ENCODE measurements around the gene PLEKHH1. TPM values are rescaled to one million over a fixed set of nuclear protein-coding genes. Genes with fewer than 3 reads are reported as not detected.

PLEKHH1 gene
- total RNA-seq, 2 experiments from 2014 or later, result 0.16 to 0.53 TPM

DNA sequence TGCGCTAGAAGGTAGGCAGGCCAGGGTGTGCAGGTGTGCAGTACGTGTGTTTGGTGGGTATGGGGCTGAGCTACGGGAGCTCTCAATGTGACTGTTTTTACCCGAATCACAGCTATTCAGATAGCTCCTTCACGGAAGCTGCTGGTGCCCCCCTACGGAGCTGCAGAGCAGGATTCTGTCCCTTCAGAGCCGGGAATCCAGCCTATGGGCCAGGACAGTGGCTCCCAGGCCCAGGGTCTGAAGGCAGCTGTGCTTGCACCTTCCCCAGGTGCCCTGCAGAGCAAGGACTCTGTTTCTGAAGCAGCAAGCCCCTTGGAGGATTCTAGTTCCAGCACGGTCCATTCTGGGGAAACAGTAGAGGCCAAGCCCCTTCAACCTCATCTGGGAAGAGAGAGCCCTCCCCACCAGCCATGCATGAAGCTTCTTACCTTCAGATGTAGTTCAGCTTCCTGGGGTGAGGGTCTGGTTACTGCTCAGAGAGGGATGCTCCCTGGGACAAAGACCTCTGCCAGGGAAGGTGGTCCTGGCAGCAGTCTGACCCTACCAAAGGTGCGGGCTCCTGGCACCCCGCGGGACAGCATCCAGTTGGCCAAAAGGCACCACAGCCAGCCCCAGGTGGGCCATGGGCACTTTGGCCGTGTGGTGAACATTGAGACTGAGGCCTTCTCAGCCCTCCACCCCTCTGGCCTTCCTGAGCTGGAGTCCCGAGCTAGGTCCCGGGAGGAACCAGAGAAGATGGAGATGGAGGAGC is 29.1 kb downstream of the PLEKHH1 start:
- Histone ChIP-seq H3K36me3 (ENCODE audit: insufficient read depth, low read length) (no peaks in the 10 kb centered on the region), H3K9me3 (ENCODE audit: control insufficient read depth in 1 of 2, insufficient read depth in 1 of 2, low read length in 2 of 2) (no peaks in the 10 kb centered on the region), H3K4me3 (ENCODE audit: low read length) (no peak overlapping the region), H3K27me3 (ENCODE audit: control insufficient read depth in 1 of 2, insufficient read depth in 2 of 2, low read length in 2 of 2) (peaks cover 0 to 2% of the 10 kb centered on the region in 2 experiments), H3K27ac (ENCODE audit: low read depth in 1 of 2, low read length in 2 of 2) (no peak overlapping the region), H3K4me1 (ENCODE audit: insufficient read depth, low read length) (no peaks in the 10 kb centered on the region)
- Mint-ChIP-seq H3K36me3 (ENCODE audit: low read depth) (no peaks in the 10 kb centered on the region), H3K9me3 (no peaks in the 10 kb centered on the region), H3K4me1 (ENCODE audit: low read depth) (no peaks in the 10 kb centered on the region), H3K27me3 (no peaks in the 10 kb centered on the region), H3K27ac (no peak overlapping the region), H3K4me3 (no peak overlapping the region)
- TF ChIP-seq, protein P1, sequence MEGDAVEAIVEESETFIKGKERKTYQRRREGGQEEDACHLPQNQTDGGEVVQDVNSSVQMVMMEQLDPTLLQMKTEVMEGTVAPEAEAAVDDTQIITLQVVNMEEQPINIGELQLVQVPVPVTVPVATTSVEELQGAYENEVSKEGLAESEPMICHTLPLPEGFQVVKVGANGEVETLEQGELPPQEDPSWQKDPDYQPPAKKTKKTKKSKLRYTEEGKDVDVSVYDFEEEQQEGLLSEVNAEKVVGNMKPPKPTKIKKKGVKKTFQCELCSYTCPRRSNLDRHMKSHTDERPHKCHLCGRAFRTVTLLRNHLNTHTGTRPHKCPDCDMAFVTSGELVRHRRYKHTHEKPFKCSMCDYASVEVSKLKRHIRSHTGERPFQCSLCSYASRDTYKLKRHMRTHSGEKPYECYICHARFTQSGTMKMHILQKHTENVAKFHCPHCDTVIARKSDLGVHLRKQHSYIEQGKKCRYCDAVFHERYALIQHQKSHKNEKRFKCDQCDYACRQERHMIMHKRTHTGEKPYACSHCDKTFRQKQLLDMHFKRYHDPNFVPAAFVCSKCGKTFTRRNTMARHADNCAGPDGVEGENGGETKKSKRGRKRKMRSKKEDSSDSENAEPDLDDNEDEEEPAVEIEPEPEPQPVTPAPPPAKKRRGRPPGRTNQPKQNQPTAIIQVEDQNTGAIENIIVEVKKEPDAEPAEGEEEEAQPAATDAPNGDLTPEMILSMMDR (IDR thresholded peaks at IDR 0.05), result no peak
- POLR2A ChIA-PET, result interaction anchor here (0.6 to 0.7 kb wide), 2 partner anchors 14 to 46 kb away, joined by 4 read pairs; no protein-coding TSS in a partner anchor
- CTCF ChIA-PET, result interaction anchor here (1.0 kb wide), 1 partner anchor 134 kb away, joined by 3 read pairs; no protein-coding TSS in a partner anchor
- no peak for DNase-seq
- no peak for ATAC-seq (ENCODE audit: poor library complexity)
- intact Hi-C loops (cut with DNase I, micrococcal nuclease), result no loop called here

DNA sequence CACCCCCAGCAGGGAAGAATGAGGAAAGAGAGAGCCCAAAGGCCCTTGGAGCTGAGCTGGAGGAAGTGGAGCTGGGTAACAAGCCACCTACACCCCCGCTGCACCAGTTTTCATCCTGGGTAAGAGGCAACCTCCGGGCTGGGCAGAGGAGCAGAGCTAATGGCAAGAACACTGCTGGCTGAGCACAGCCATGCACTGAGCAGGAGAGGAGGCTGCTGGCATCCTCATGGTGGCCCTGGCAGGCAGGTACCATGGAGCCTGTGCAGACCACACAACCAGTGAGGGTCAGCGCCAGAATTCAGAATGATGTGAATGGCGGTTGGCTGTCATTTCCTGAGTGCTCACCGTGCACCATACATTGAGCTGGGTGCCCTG is 29.7 kb downstream of the PLEKHH1 start:
- no peak overlapping the region for H3K4me3 ChIP-seq (ENCODE audit: low read length)
- Mint-ChIP-seq H3K4me3 (no peak overlapping the region), H3K9me3 (no peaks in the 10 kb centered on the region), H3K27me3 (no peaks in the 10 kb centered on the region), H3K27ac (no peak overlapping the region), H3K36me3 (ENCODE audit: low read depth) (no peaks in the 10 kb centered on the region), H3K4me1 (ENCODE audit: low read depth) (no peaks in the 10 kb centered on the region)
- TF ChIP-seq, protein P1 (IDR thresholded peaks at IDR 0.05), result no peak
- intact Hi-C loops (cut with DNase I, micrococcal nuclease), result no loop called here
- H3K4me1 ChIP-seq (ENCODE audit: insufficient read depth, low read length), result no peaks in the 10 kb centered on the region
- no peak for ATAC-seq (ENCODE audit: poor library complexity)
- no peaks in the 10 kb centered on the region for H3K36me3 ChIP-seq (ENCODE audit: insufficient read depth, low read length)
- POLR2A ChIA-PET, result no interaction called here
- no peak for DNase-seq
- peaks cover 0 to 2% of the 10 kb centered on the region in 2 experiments for H3K27me3 ChIP-seq (ENCODE audit: control insufficient read depth in 1 of 2, insufficient read depth in 2 of 2, low read length in 2 of 2)
- CTCF ChIA-PET, result no interaction called here
- no peak overlapping the region for H3K27ac ChIP-seq (ENCODE audit: low read depth in 1 of 2, low read length in 2 of 2)
- no peaks in the 10 kb centered on the region for H3K9me3 ChIP-seq (ENCODE audit: control insufficient read depth in 1 of 2, insufficient read depth in 1 of 2, low read length in 2 of 2)

GRCh38 chr14:67564236-67564635 is 31.1 kb downstream of the PLEKHH1 start:
- intact Hi-C loops (cut with DNase I, micrococcal nuclease), result no loop called here
- Histone ChIP-seq H3K27me3 (ENCODE audit: control insufficient read depth in 1 of 2, insufficient read depth in 2 of 2, low read length in 2 of 2) (no peaks in the 10 kb centered on the region), H3K4me1 (ENCODE audit: insufficient read depth, low read length) (no peaks in the 10 kb centered on the region), H3K36me3 (ENCODE audit: insufficient read depth, low read length) (no peaks in the 10 kb centered on the region), H3K27ac (ENCODE audit: low read depth in 1 of 2, low read length in 2 of 2) (no peak overlapping the region), H3K9me3 (ENCODE audit: control insufficient read depth in 1 of 2, insufficient read depth in 1 of 2, low read length in 2 of 2) (no peaks in the 10 kb centered on the region), H3K4me3 (ENCODE audit: low read length) (no peak overlapping the region)
- Mint-ChIP-seq H3K4me3 (no peak overlapping the region), H3K4me1 (ENCODE audit: low read depth) (no peaks in the 10 kb centered on the region), H3K9me3 (no peaks in the 10 kb centered on the region), H3K27ac (no peak overlapping the region), H3K27me3 (no peaks in the 10 kb centered on the region), H3K36me3 (ENCODE audit: low read depth) (no peaks in the 10 kb centered on the region)
- CTCF ChIA-PET, result no interaction called here
- ATAC-seq (ENCODE audit: poor library complexity), result no peak
- POLR2A ChIA-PET, result interaction anchor here (0.7 kb wide), 1 partner anchor 77 kb away, joined by 3 read pairs; no protein-coding TSS in a partner anchor
- TF ChIP-seq, protein P1 (IDR thresholded peaks at IDR 0.05), result no peak
- no peak for DNase-seq

Data from CD4-positive, alpha-beta T cell (primary cell).